GM18505 (cell line): ENCODE results near the gene GPRC5B.

Source experiments
- ATAC-seq: cut with Tn5 transposase; IDR thresholded peaks from one replicate; pipeline ENCODE4 v1.9.1; 2021; ENCODE audit not compliant: unreplicated experiment
- POLR2A ChIP-seq: IDR thresholded peaks from 4 replicates; pipeline ENCODE4 v1.6.1; 2011; ENCODE audit warnings: borderline replicate concordance; ENCODE audit not compliant: insufficient read depth, insufficient read length; ENCODE audit errors: extremely low read depth

The GPRC5B gene

DNA sequence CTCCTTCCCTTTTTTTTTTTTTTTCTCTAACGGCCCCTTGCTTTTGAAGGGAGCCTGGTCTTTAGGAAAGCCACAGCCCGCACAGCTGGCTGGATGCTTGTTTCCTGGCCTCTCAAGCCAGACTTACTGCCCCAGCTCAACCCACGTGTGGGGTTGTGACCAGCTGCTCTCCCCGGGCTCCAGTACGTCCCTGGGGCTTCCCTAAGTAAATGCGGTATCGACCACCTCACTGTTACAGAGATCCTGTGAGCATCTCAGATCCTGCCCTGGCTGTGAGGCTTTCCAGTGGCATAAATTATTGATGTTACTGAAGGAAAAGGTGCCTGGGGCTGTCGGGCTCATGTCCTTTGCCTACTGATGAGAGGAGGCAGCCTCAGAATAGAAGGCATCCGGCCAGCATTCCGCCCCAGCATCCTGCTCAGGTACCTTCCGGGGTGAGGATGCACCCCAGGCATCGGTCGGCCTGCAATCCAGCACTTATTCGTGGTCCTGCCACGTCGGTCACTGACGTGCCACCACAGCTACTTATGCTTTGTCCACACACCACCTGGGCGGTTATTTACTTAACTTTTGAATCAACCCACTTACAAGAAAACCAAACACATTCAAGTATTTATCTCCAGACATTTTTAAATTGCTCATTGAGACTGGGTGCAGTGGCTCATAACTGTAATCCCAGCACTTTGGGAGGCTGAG lies 9.6 kb downstream of the GPRC5B start:
- TF ChIP-seq POLR2A: no peak
- no peak for ATAC-seq

DNA sequence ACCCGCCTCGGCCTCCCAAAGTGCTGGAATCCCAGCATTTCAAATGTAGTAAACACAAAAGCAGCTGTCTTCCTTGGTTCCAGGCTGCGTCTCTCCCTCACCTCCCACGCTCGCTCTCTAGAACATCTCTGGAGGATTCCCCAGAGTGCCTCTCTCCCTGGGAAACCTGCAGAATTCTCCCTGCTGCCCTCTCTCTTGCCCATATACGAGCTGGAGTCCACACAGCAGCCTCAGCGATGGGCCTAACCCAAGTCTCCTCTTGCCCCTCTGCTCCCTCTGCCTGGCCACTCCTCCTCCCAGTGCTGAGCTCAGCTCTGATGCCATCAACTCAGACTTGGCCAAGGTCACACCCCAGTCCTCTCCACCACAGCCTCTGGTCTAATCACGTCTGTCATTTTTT lies 10.6 kb downstream of the GPRC5B start:
- no peak for TF ChIP-seq POLR2A
- no peak for ATAC-seq

DNA sequence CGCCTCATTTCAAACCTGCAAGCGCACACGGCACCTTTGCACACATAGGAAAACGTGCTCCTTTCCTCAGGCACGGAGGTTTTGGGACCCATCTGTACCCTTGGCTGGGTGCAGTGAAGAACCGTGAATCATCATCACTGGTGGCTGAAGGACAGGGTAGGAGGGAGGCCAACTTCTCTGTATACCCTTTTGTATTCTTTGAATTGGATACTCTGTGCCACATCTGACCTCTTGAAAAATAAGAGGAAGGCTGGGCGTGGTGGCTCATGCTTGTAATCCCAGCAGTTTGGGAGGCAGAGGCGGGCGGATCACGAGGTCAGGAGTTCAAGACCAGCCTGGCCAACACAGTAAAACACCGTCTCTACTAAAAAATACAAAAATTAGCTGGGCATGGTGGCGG lies 11.7 kb downstream of the GPRC5B start:
- ATAC-seq: no peak
- no peak for TF ChIP-seq POLR2A

DNA sequence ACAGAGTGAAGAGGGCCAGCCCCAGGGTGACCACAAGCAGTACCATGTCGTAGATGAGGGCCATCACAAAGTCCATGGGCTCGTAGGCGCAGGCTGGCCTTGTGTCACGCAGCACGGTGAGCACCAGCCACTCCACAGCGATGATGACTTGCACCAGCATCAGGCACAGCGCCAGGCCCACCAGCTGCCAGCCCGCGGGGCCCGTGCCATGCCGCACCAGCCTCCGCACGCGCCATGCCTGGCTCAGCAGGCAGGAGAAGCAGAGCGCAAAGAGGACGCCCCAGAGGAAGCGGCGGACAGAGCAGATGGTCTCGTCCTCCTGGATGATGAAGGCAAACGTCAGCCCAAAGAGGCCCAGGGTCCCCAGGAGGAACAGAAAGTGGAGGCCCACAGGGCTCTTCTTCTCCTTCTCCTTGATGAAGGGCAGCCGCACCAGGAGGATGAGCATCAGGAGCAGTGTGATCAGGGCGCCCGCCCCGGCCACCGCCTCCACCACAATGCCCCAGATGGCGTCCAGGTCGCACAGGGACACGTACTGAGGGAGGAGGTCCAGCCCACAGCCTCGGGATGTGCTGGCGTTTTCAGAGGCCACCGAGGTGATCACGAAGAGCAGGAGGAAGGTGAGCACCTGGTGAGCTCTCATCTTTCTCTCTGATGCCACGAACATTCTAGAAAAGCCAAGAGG lies 12.3 kb downstream of the GPRC5B start:
- ATAC-seq: no peak
- no peak for TF ChIP-seq POLR2A

DNA sequence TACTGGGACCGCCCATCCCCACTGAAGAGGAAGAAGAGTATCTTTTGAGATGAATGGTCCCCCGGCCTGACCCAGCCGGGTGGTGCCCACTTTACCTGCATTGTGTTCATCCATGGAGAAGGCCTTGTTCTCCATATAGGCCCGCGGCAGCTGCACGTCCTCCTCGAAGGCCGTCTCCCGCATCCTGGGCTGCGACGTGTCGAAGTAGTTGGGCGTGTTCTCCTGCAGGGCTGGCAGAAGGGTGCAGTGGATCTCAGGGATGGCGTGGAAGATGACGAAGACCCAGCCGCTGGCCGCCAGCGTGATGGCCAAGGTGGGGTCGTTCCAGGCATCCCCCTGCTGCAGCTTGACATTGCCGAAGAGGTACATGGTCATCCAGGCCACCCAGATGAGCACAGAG lies 12.9 kb downstream of the GPRC5B start:
- no peak for TF ChIP-seq POLR2A
- no peak for ATAC-seq

DNA sequence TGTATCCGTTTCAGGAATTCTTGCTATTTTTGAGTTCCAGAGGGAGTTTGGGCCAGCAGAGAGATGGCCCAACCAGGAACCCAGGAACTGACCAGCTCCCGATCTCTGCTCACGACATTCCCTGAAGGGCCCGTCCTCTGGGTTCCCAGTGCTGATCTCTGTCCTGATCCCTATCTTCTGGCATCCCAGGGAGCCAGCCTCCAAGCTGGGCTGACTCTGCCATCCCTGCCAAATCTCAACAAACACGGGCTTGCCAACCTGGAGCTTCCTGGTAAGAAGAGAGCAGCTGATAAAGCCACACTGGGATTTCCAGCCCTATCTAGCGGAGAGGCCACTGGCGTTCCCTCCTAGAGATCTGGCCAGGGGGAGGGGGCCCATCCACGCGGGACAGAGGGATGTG lies 16.2 kb downstream of the GPRC5B start:
- ATAC-seq: no peak
- no peak for TF ChIP-seq POLR2A

DNA sequence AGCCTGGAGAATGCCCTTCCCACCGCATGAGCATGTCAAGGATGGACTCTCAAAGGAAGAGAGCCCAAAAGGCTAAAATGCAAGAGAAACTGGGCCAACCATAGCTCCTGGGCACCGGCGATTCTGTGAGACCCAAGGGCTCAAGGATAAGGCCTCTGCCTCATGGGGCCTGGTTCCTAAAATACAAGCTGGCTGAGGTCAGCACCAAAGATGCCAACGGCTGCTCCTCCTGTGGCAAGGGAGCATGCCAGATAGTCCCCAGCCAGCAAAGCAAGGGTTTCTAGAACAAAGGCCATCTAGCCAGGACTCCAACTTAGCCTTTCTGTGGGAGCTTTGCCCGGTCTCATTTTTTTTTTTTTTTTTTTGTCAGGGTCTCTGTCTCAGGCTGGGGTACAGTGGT lies 20.1 kb downstream of the GPRC5B start:
- ATAC-seq: no peak
- TF ChIP-seq POLR2A: no peak

DNA sequence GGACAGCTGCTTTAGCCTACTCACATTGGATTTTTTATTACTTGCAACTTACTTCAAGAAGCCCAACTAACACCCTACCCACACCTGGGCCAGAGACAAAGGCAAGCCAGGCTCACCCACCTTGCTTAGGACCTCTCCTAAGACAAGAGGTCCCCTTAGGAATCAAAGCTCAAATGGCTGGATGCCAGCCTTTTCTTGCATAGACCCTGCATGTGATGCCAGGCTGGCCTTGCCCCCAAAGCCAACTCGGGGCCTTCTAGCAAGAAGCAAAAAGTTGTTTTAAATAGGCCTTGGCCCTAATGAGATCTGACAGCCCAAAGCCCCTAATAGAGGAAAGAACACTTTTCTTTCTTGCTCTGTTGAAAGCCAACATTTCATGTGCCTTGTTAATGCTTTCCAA lies 20.7 kb downstream of the GPRC5B start:
- TF ChIP-seq POLR2A: no peak
- no peak for ATAC-seq

DNA sequence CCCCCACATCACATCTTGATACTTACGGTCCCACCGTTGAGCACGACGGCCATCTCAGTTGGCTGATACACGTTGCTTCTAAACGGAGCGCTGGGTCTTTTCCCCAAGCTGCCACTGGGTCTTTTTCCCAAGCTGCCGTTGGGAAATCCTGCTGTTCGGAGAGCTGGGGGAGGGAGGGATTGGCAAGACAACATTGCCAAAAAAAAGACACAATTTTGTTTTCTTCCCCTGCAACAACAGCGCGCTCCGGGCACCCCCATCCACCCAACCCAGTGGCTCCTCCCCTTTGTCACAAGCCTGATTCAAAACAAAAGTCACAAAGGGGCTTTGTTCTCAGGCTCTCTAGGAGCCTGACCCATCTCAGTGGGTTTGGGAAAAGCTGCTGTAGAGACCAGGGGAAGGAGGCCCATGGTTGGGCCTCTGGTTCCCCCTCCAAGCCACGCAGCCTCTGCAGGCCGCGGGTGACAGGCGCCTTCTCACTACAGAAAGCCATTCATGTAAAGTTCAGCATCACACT lies 22.8 kb downstream of the GPRC5B start:
- TF ChIP-seq POLR2A: no peak
- no peak for ATAC-seq

DNA sequence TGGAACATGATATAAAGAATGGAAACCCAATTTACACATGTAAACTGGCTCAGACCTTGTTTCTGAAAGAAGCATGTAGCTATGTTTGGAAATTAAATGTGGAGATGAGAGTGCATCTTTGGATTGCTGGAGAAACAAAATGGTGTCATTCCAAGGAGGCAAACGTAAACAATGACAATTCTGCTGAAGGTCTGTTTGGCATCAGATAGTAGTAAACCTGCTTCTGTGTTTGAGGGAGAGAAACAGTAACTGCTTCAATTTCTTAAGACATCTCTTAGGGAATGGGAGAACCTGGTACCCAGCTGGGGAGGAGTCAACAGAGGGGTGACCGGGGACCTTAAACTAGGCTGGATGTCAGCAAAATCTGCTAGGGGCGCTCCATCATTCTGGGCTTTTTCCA lies 23.5 kb downstream of the GPRC5B start:
- no peak for TF ChIP-seq POLR2A

DNA sequence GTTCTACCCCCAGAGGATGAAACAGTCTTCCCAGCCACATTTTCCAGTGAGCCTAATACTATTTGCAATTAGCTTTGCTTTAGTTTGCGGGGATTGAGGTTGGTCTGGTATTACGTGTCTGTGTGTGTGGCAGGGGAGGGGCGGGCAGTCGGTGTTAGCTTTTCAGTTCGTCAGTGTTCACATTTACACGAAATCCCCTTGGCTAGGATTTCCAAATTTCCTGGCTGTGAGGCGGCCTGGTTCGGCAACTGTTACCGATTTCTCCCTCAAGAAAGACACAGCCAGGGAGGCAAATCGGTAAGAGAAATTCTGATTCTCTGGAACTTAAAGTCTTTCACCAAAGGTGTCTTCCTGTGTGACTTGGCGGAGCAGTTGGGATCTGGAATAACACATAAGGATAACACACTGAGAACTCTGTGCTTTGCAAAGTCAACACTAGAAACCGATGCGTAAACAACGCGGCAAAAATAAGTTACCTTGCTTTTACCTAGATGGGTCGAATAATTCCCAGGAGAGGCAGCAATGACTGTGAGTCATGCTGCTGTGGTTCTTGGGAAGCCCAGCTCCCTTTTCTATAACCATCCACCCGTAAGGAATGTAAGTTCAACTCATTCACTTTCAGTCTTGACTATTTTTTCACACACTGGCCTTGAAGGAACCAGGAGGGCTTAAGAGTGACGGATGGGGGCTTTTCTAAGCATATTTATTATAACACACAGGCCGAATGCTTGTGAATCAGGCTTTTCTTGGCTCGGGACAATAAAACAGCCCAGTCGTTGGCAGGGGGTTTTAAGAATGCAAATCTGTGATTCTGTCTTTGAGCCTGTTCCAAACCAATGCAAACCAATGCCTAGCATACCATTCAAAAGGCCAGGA lies 24.2 kb downstream of the GPRC5B start:
- no peak for ATAC-seq
- no peak for TF ChIP-seq POLR2A

More for the DNA sequence above, 23.5 kb downstream of the GPRC5B start:
- ATAC-seq: no peak

DNA sequence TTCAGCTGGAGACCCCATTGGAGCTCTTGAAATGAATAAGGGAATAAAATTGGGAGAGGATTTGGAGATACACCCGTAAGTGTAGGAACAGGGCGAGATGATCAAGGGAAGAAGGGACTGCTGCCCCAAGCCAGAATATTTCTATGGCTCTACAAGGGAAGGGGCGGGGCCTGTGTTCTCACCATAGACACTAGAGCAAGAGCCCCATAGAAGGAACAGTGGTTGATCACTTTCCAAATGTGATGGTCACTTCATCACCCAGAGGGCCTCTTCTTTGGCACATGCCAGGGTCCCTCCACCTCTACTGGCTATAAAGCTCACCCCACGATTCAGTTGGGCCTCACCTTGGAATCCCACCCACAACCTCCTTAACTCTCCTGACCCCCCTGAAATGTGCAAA lies 25.0 kb downstream of the GPRC5B start:
- no peak for TF ChIP-seq POLR2A
- ATAC-seq: no peak

DNA sequence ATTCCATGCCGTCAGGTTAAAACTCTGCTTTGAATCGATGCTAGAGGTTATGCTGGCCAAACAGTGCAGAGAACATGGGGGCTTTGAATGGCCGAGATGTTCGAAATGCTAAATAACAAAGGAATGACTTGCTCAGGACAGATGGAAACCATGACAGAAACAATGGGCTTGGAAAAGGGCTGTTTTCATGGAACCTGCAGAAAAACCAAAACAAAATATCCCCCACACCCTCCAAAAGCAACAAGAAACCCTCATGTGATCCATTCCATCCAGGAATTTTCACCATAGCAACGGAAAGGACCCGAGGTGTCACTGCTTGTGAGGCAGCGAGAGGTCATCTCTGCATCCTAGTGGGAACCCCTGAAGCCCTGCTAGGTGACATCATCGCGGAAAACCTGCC lies 25.5 kb downstream of the GPRC5B start:
- no peak for ATAC-seq
- no peak for TF ChIP-seq POLR2A

DNA sequence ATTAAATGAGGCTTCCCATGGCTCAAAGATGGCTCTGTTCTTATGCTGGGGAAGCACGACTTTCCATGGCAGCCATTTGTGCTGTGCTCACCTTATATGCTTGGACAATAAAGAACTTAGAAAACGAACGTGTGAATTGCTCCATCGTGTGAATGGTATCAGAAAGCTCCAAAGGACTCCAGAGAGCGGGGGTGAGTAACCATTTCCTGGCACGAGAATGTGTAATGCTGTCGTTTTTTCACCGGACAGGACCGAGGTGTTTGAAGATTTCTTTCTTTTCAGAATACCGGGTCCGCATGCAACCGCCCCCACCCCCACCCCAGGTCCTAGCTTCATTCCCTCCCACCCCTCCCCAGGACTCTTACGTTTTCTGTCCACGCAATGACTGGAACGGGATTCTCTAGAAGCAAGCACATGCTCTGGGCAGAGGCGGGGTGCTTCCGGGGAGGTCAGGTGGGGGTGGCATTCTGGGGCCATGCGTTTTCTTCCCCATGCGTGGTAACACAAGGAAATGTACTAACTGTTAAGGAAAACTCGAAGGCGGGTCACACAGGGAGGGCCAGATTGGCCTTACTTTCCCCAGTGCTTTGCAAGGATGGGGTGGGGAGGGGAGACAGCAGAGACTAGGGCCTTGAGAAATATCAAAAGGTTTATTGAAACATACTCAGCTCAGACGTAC lies 26.2 kb downstream of the GPRC5B start:
- no peak for TF ChIP-seq POLR2A
- no peak for ATAC-seq
